ENCODE measurements around the gene SYP. TPM values are rescaled to one million over a fixed set of nuclear protein-coding genes. Genes with fewer than 3 reads are reported as not detected.

SYP gene
- total RNA-seq, 2 experiments from 2014 or later, result 0.79 to 2.9 TPM

GRCh38 chrX:49209434-49210251, 9.7 kb upstream of the SYP start:
- ChIA-PET CTCF (ENCODE audit: unreplicated experiment) (no interaction called here), POLR2A (no interaction called here)
- no peaks in the 10 kb centered on the region for H3K9me3 ChIP-seq (ENCODE audit: low read length)
- no peak for DNase-seq (ENCODE audit: low spot score)
- no peaks in the 10 kb centered on the region for H3K79me2 ChIP-seq (ENCODE audit: insufficient read depth, low read depth, low read length)
- H2AFZ ChIP-seq (ENCODE audit: low read length), result no peak overlapping the region
- H3K4me2 ChIP-seq (ENCODE audit: low read length), result no peak overlapping the region
- H3K27ac ChIP-seq (ENCODE audit: low read depth, low read length, poor library complexity, severe bottlenecking), result no peak overlapping the region
- no peaks in the 10 kb centered on the region for H3K4me1 ChIP-seq (ENCODE audit: insufficient read depth, low read length, poor library complexity, severe bottlenecking)
- H3K9me2 ChIP-seq (ENCODE audit: insufficient read depth, low read length), result no peaks in the 10 kb centered on the region
- TF ChIP-seq CTCF (conservative IDR thresholded peaks at IDR 0.05; ENCODE audit: low read length) (no peak), EZH2phosphoT487 (IDR thresholded peaks at IDR 0.05; ENCODE audit: borderline replicate concordance, low read depth, low read length) (no peak)
- BruUV-seq (replicated peaks), result no TSS peak
- no peak overlapping the region for H3K4me3 ChIP-seq (ENCODE audit: low read depth, low read length, poor library complexity, severe bottlenecking)
- intact Hi-C loops (cut with micrococcal nuclease; ENCODE audit: unreplicated experiment), result no loop called here
- no peaks in the 10 kb centered on the region for H4K20me1 ChIP-seq (ENCODE audit: insufficient read depth, low read length)
- no peaks in the 10 kb centered on the region for H3K36me3 ChIP-seq (ENCODE audit: insufficient read depth, low read length)

- Histone ChIP-seq H3K4me3 (ENCODE audit: low read depth, low read length, poor library complexity, severe bottlenecking) (no peak overlapping the region), H3K9me2 (ENCODE audit: insufficient read depth, low read length) (no peaks in the 10 kb centered on the region), H3K79me2 (ENCODE audit: insufficient read depth, low read depth, low read length) (no peaks in the 10 kb centered on the region), H3K4me1 (ENCODE audit: insufficient read depth, low read length, poor library complexity, severe bottlenecking) (no peaks in the 10 kb centered on the region), H3K4me2 (ENCODE audit: low read length) (no peak overlapping the region), H2AFZ (ENCODE audit: low read length) (no peak overlapping the region), H3K36me3 (ENCODE audit: insufficient read depth, low read length) (no peaks in the 10 kb centered on the region), H3K9me3 (ENCODE audit: low read length) (no peaks in the 10 kb centered on the region), H4K20me1 (ENCODE audit: insufficient read depth, low read length) (no peaks in the 10 kb centered on the region), H3K27ac (ENCODE audit: low read depth, low read length, poor library complexity, severe bottlenecking) (no peak overlapping the region)
- BruUV-seq (replicated peaks), result no TSS peak
- TF ChIP-seq EZH2phosphoT487 (IDR thresholded peaks at IDR 0.05; ENCODE audit: borderline replicate concordance, low read depth, low read length) (no peak), CTCF (conservative IDR thresholded peaks at IDR 0.05; ENCODE audit: low read length) (no peak)
- ChIA-PET CTCF (ENCODE audit: unreplicated experiment) (no interaction called here), POLR2A (interaction anchor here (1.0 kb wide), 1 partner anchor 20 kb away, joined by 3 read pairs; no protein-coding TSS in a partner anchor)
- DNase-seq (ENCODE audit: low spot score), result no peak
- intact Hi-C loops (cut with micrococcal nuclease; ENCODE audit: unreplicated experiment), result no loop called here
Observed at GRCh38 chrX:49208399-49208798, 8.4 kb upstream of the SYP start.

GRCh38 chrX:49206543-49206942, 6.5 kb upstream of the SYP start:
- no peak for TF ChIP-seq EZH2phosphoT487 (IDR thresholded peaks at IDR 0.05; ENCODE audit: borderline replicate concordance, low read depth, low read length)
- no peak for TF ChIP-seq CTCF (conservative IDR thresholded peaks at IDR 0.05; ENCODE audit: low read length)
- H2AFZ ChIP-seq (ENCODE audit: low read length), result no peak overlapping the region

More at GRCh38 chrX:49206543-49206942, 6.5 kb upstream of the SYP start:
- Histone ChIP-seq H3K4me1 (ENCODE audit: insufficient read depth, low read length, poor library complexity, severe bottlenecking) (no peaks in the 10 kb centered on the region), H3K9me2 (ENCODE audit: insufficient read depth, low read length) (no peaks in the 10 kb centered on the region), H3K36me3 (ENCODE audit: insufficient read depth, low read length) (no peaks in the 10 kb centered on the region), H3K79me2 (ENCODE audit: insufficient read depth, low read depth, low read length) (no peaks in the 10 kb centered on the region), H3K9me3 (ENCODE audit: low read length) (no peaks in the 10 kb centered on the region), H3K4me2 (ENCODE audit: low read length) (no peak overlapping the region), H3K27ac (ENCODE audit: low read depth, low read length, poor library complexity, severe bottlenecking) (no peak overlapping the region), H3K4me3 (ENCODE audit: low read depth, low read length, poor library complexity, severe bottlenecking) (no peak overlapping the region), H4K20me1 (ENCODE audit: insufficient read depth, low read length) (no peaks in the 10 kb centered on the region)
- intact Hi-C loops (cut with micrococcal nuclease; ENCODE audit: unreplicated experiment), result no loop called here
- ChIA-PET CTCF (ENCODE audit: unreplicated experiment) (no interaction called here), POLR2A (no interaction called here)
- BruUV-seq (replicated peaks), result no TSS peak
- no peak for DNase-seq (ENCODE audit: low spot score)

Data from OCI-LY7 (cell line).